Gastrocnemius medialis (tissue), 4 donors: ENCODE results near the gene HECA.

Experiments
- POLR2A ChIP-seq, 2 donors: fragments of 450-650 bp; IDR thresholded peaks; one replicate each; pipeline ENCODE4 v1.6.1; 2017; ENCODE audit warnings: antibody characterized with exemption in 2 of 2, mild to moderate bottlenecking in 2 of 2, moderate library complexity in 2 of 2
- TF ChIP-seq, protein P1 (sequence below), 5 experiments: fragments of 450-650 bp in 3 of 5; fragments of 200-600 bp in 2 of 5; sonication (generic) in 2 of 5; IDR thresholded peaks in 4 of 5; conservative IDR thresholded peaks in 1 of 5; 1 replicate in 4 of 5; 2 replicates in 1 of 5; pipeline ENCODE4 v1.5.1; 2016 to 2019; ENCODE audit warnings: antibody characterized with exemption in 5 of 5, mild to moderate bottlenecking in 3 of 5, moderate library complexity in 3 of 5

DNA sequence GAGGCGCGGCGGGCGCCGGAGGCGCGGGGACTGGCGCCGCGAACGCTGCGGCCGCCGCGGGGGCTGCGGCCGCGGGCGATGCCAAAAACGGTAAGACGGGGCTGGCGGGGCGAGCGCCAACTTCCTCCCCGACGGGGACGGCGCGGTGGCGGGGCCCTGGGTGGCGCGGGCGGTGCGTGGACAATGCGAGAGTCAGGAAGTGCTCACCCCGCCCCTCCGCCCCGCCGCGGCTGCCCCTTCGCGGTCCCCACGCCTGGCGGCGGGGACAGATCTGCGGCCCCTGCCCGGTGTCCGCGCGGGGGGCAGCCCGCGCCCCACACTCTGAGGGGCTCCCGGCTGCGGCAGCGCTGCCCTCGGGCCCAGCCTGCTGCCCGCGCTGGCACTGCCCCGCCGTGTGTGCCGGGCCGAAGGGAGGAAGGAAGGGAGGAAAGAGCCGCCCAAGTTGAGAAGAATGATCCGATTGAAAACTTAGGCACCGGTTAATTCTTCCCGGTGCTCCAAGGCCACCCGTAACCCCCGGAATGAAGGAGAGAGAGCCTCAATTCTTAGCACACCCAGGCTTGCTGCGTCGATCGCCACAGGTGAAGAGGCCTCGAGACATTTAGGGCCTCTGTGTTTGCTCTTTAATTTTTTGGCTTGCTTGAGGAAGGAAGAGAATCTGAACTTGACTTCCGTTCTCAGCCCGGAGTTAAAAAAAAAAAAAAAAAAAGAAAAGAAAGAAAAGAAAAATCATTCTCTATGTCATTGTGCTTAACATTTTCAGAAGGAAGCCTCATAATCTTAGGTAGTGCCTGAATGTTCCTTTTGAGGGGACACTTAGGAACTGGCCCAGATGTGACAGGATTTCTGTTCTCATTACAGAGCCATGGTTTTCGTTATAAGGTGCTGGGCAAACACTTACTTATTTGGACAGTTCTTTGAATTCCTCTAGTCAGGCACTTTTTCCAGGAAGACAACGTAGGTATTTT is 982 bp downstream of the HECA start:
- peak in 1 of 2 donors; percentile 19 for TF ChIP-seq POLR2A (IDR thresholded peaks at IDR 0.05)
- TF ChIP-seq, protein P1, sequence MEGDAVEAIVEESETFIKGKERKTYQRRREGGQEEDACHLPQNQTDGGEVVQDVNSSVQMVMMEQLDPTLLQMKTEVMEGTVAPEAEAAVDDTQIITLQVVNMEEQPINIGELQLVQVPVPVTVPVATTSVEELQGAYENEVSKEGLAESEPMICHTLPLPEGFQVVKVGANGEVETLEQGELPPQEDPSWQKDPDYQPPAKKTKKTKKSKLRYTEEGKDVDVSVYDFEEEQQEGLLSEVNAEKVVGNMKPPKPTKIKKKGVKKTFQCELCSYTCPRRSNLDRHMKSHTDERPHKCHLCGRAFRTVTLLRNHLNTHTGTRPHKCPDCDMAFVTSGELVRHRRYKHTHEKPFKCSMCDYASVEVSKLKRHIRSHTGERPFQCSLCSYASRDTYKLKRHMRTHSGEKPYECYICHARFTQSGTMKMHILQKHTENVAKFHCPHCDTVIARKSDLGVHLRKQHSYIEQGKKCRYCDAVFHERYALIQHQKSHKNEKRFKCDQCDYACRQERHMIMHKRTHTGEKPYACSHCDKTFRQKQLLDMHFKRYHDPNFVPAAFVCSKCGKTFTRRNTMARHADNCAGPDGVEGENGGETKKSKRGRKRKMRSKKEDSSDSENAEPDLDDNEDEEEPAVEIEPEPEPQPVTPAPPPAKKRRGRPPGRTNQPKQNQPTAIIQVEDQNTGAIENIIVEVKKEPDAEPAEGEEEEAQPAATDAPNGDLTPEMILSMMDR (IDR thresholded peaks at IDR 0.05 in 4 of 5, conservative IDR thresholded peaks at IDR 0.05 in 1 of 5) = peak in 1 of 5 experiments; percentile 8
